ENCODE results near the gene NLGN1. TPM values are rescaled to one million over a fixed set of nuclear protein-coding genes. Genes with fewer than 3 reads are reported as not detected.
A peak's percentile ranks its signal among the peaks of the same experiment; 100 is the strongest.

NLGN1 gene
- total RNA-seq, 2 donors from 2014 or later, result 0.36 to 11.7 TPM

DNA sequence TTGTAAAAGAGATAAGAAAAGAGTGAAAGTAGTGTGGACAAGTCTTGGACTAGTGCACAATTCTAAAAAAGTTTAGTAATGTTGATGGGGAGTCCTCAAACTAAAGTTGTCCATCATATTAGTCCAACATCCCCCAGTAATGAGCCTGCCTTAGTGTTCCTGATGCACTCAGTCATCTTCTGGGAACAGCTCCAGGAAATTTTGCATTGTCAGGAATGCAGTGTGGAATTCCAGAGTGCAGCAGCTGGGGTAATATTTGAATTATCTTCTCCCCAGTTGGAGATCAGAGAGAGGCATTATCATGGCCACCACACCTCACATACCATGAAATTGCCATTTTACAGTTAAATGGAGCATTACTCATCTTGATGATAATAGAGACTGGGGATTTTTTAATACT is 932.8 kb downstream of the NLGN1 start:
- TF ChIP-seq, protein P1, sequence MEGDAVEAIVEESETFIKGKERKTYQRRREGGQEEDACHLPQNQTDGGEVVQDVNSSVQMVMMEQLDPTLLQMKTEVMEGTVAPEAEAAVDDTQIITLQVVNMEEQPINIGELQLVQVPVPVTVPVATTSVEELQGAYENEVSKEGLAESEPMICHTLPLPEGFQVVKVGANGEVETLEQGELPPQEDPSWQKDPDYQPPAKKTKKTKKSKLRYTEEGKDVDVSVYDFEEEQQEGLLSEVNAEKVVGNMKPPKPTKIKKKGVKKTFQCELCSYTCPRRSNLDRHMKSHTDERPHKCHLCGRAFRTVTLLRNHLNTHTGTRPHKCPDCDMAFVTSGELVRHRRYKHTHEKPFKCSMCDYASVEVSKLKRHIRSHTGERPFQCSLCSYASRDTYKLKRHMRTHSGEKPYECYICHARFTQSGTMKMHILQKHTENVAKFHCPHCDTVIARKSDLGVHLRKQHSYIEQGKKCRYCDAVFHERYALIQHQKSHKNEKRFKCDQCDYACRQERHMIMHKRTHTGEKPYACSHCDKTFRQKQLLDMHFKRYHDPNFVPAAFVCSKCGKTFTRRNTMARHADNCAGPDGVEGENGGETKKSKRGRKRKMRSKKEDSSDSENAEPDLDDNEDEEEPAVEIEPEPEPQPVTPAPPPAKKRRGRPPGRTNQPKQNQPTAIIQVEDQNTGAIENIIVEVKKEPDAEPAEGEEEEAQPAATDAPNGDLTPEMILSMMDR (IDR thresholded peaks at IDR 0.05), result no peak
- TF ChIP-seq POLR2AphosphoS5 (IDR thresholded peaks at IDR 0.05) (no peak), POLR2A (IDR thresholded peaks at IDR 0.05) (no peak)
- intact Hi-C loops (cut with DNase I), result no loop called here
- Histone ChIP-seq H3K4me1 (replicated peaks) (no peaks in the 10 kb centered on the region), H3K9me3 (no peaks in the 10 kb centered on the region), H3K27ac (no peak overlapping the region), H3K27me3 (replicated peaks; ENCODE audit: insufficient read depth) (no peaks in the 10 kb centered on the region), H3K36me3 (no peaks in the 10 kb centered on the region), H3K4me3 (no peak overlapping the region)
- no peak for DNase-seq (ENCODE audit: low spot score)

DNA sequence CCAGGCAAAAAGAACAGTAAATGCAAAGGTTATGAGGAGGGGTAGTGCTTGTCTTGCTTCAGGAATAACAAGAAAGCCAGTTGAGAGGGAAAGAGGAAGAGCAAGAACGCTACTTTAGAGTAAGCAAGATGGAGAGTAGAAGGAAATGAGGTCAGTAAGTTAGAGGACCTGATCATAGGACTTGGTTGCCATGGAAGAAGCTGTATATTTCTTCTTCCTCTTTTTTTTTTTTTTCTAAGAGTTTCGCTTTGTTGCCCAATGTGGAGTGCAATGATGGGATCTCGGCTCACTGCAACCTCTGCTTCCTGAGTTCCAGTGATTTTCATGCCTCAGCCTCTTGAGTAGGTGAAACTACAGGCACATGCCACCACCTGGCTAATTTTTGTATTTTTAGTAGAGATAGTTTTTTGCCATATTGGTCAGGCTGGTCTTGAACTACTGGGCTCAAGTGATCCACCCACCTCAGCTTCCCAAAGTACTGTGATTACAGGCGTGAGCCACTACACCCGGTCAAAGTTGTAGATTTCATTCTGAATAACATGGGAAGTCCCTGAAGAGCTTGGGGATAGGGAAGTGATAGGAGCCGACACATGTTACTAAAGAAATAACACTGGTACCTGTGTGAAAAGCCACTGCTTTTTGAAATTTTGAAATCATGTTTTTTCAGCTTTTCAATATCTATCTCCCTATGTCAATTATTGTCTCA is 933.7 kb downstream of the NLGN1 start:
- intact Hi-C loops (cut with DNase I), result no loop called here
- 74% methylated on average over 6 of the region's 6 CpGs for WGBS
- H3K4me3 ChIP-seq, result no peak overlapping the region
- H3K36me3 ChIP-seq, result no peaks in the 10 kb centered on the region
- no peaks in the 10 kb centered on the region for H3K4me1 ChIP-seq (replicated peaks)
- H3K9me3 ChIP-seq, result no peaks in the 10 kb centered on the region
- no peak for DNase-seq (ENCODE audit: low spot score)
- H3K27me3 ChIP-seq (replicated peaks; ENCODE audit: insufficient read depth), result no peaks in the 10 kb centered on the region
- TF ChIP-seq POLR2AphosphoS5 (IDR thresholded peaks at IDR 0.05) (no peak), POLR2A (IDR thresholded peaks at IDR 0.05) (no peak)
- TF ChIP-seq, protein P1 (IDR thresholded peaks at IDR 0.05), result no peak
- no peak overlapping the region for H3K27ac ChIP-seq

DNA sequence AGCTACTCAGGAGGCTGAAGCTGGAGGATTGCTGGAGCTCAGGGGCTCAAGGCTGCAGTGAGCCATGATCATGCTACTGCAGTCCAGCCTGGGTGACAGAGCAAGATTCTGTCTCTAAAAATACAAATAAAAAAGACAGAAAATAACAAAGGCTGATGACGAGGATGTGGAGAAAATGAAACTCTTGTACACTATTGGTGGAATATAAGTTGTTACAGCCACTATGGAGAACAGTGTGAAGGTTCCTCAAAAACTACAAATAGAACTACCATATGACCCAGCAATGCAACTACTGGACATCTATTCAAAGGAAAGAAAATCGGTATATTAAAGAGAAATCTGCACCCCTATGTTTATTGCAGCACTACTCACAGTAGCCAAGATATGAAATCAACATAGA is 934.8 kb downstream of the NLGN1 start:
- no peak overlapping the region for H3K4me3 ChIP-seq
- 86% methylated on average over 2 of the region's 2 CpGs for WGBS
- no peaks in the 10 kb centered on the region for H3K27me3 ChIP-seq (replicated peaks; ENCODE audit: insufficient read depth)
- TF ChIP-seq POLR2AphosphoS5 (IDR thresholded peaks at IDR 0.05) (no peak), POLR2A (IDR thresholded peaks at IDR 0.05) (no peak)
- TF ChIP-seq, protein P1 (IDR thresholded peaks at IDR 0.05), result no peak
- no peaks in the 10 kb centered on the region for H3K36me3 ChIP-seq
- no peaks in the 10 kb centered on the region for H3K9me3 ChIP-seq
- DNase-seq (ENCODE audit: low spot score), result no peak
- no peak overlapping the region for H3K27ac ChIP-seq
- intact Hi-C loops (cut with DNase I), result no loop called here
- H3K4me1 ChIP-seq (replicated peaks), result no peaks in the 10 kb centered on the region

DNA sequence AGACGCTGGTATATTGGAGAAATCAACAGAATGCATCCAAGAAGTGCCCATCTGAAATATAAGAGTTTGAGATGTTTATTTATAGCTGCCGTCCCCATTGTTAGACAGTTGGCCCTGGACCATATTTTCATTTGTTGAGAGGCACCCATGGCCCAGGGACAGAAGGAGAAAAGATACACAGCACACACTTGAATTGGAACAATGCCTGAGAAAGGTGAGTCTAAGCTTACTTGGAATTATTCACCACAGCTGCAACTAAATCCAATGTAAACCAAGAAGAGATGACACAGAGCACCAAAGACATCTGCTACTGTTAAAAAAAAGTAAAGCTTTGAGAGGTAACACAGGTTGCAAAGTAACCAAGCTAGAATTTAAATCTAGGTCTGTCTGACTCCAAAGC is 936.1 kb downstream of the NLGN1 start:
- WGBS, result 49% methylated on average over 2 of the region's 2 CpGs
- no peak overlapping the region for H3K27ac ChIP-seq
- H3K4me3 ChIP-seq, result no peak overlapping the region
- H3K36me3 ChIP-seq, result no peaks in the 10 kb centered on the region
- DNase-seq (ENCODE audit: low spot score), result peak; percentile 29
- H3K27me3 ChIP-seq (replicated peaks; ENCODE audit: insufficient read depth), result no peaks in the 10 kb centered on the region
- intact Hi-C loops (cut with DNase I), result no loop called here
- TF ChIP-seq POLR2AphosphoS5 (IDR thresholded peaks at IDR 0.05) (peak; percentile 32), POLR2A (IDR thresholded peaks at IDR 0.05) (no peak)
- H3K9me3 ChIP-seq, result no peaks in the 10 kb centered on the region
- H3K4me1 ChIP-seq (replicated peaks), result no peaks in the 10 kb centered on the region

DNA sequence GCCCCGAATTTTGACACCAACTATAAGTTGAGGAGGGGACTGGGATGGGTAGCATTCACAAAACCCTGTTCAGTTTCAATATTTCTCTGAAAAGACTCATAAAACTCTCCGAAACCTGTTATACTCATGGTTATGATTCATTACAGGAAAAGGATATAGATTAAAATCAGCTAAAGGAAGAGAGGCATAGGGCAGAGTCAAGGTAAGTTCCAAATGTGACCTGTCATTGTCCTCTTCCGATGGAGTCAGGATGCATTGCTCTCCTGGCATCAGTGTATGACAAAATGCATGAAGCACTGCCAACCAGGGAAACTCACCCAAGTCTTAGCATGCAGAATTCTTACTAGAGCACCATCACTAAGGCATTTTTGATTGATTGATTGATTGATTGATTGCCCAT is 936.6 kb downstream of the NLGN1 start:
- no peak for TF ChIP-seq POLR2A (IDR thresholded peaks at IDR 0.05)
- TF ChIP-seq, protein P1 (IDR thresholded peaks at IDR 0.05), result no peak
- no peak for TF ChIP-seq POLR2AphosphoS5 (IDR thresholded peaks at IDR 0.05)
- no peak overlapping the region for H3K27ac ChIP-seq
- H3K4me1 ChIP-seq (replicated peaks), result no peaks in the 10 kb centered on the region
- no peak for DNase-seq (ENCODE audit: low spot score)
- no peaks in the 10 kb centered on the region for H3K9me3 ChIP-seq
- H3K36me3 ChIP-seq, result no peaks in the 10 kb centered on the region
- 54% methylated on average over 3 of the region's 3 CpGs for WGBS
- no peak overlapping the region for H3K4me3 ChIP-seq
- intact Hi-C loops (cut with DNase I), result no loop called here
- H3K27me3 ChIP-seq (replicated peaks; ENCODE audit: insufficient read depth), result no peaks in the 10 kb centered on the region
